Measurements from ENCODE around the gene AHI1.

- TF ChIP-seq CTCF (tag by site-specific recombination; IDR thresholded peaks at IDR 0.05) (no peak), ZNF398 (tag by site-specific recombination; IDR thresholded peaks at IDR 0.05) (no peak), BCL11B (tag by site-specific recombination; IDR thresholded peaks at IDR 0.05; ENCODE audit: low read depth) (no peak), ZBTB11 (tag by site-specific recombination; conservative IDR thresholded peaks at IDR 0.05; ENCODE audit: low read depth) (no peak), ZNF24 (tag by site-specific recombination; IDR thresholded peaks at IDR 0.05) (no peak), MYNN (tag by site-specific recombination; IDR thresholded peaks at IDR 0.05; ENCODE audit: borderline replicate concordance) (no peak), ZNF19 (tag by site-specific recombination; IDR thresholded peaks at IDR 0.05; ENCODE audit: low read depth) (no peak), ZNF302 (tag by site-specific recombination; IDR thresholded peaks at IDR 0.05; ENCODE audit: low read depth) (no peak)
These were observed 39.5 kb downstream of the AHI1 start for GRCh38 chr6:135458051-135458450.

Measured in HEK293 (cell line).